Fibroblast of mammary gland (primary cell): ENCODE data around the gene PHLDB3.
"Not testable (repeated sequence)": the region's sequence is repeated elsewhere in the genome, so short reads cannot be mapped to it uniquely, and the experiment has no call there.

ENCODE experiments used
- DNase-seq: peaks from one replicate; pipeline ENCODE4 v3.0.0-alpha.2; 2010; ENCODE audit warnings: low read depth
- H3K4me3 ChIP-seq: 2 replicates; pipeline ENCODE4 v1.5.1; 2011; ENCODE audit warnings: low read depth, mild to moderate bottlenecking, low read length, moderate library complexity; ENCODE audit not compliant: control insufficient read depth
- TF ChIP-seq, protein P1 (sequence below): conservative IDR thresholded peaks from 2 replicates; pipeline ENCODE4 v1.5.1; 2011; ENCODE audit warnings: low read depth, low read length, inconsistent platforms; ENCODE audit not compliant: control insufficient read depth, insufficient read depth

The PHLDB3 gene

GRCh38 chr19:43438291-43439031 is 66.1 kb downstream of the PHLDB3 start:
- H3K4me3 ChIP-seq: no peak overlapping the region
- TF ChIP-seq, protein P1, sequence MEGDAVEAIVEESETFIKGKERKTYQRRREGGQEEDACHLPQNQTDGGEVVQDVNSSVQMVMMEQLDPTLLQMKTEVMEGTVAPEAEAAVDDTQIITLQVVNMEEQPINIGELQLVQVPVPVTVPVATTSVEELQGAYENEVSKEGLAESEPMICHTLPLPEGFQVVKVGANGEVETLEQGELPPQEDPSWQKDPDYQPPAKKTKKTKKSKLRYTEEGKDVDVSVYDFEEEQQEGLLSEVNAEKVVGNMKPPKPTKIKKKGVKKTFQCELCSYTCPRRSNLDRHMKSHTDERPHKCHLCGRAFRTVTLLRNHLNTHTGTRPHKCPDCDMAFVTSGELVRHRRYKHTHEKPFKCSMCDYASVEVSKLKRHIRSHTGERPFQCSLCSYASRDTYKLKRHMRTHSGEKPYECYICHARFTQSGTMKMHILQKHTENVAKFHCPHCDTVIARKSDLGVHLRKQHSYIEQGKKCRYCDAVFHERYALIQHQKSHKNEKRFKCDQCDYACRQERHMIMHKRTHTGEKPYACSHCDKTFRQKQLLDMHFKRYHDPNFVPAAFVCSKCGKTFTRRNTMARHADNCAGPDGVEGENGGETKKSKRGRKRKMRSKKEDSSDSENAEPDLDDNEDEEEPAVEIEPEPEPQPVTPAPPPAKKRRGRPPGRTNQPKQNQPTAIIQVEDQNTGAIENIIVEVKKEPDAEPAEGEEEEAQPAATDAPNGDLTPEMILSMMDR: no peak
- DNase-seq: peak; percentile 90

- TF ChIP-seq, protein P1: no peak
- no peak overlapping the region for H3K4me3 ChIP-seq
- no peak for DNase-seq
Observed at GRCh38 chr19:43437712-43438111, 66.8 kb downstream of the PHLDB3 start.

GRCh38 chr19:43437284-43437683 is 67.3 kb downstream of the PHLDB3 start:
- not testable (repeated sequence) for DNase-seq, H3K4me3 ChIP-seq

DNA sequence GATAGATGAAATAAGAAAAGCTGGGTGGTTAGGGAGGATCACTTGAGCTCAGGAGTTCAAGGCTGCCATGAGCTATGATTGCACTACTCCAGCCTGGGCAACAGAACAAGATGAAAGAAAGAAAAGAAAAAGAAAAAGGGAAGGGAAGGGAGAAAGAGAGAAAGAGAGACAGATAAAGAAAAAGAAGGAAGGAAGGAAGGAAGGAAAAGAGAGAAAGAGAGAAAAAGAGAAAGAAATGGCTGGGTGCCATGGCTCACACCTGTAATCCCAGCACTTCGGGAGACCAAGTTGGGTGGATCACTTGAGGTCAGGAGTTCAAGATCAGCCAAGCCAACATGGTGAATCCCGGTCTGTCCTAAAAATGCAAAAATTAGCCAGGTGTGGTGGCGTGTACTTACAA is 68.8 kb downstream of the PHLDB3 start:
- DNase-seq: no peak
- TF ChIP-seq, protein P1: no peak

DNA sequence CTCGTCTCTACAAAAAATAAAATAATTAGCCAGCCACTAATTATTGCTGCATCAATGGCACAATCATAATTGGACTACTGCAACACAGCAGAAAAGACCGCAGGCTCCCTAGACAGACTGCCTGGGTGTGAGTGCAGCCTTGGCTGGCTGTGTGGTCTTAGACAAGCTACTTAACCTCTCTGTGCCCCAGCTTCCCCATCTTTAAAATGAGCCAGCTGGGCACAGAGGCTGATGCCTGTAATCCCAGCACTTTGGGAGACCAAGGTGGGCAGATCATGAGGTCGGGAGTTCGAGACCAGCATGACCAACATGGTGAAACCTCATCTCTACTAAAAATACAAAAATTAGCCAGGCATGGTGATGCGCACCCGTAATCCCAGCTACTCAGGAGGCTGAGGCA is 70.9 kb downstream of the PHLDB3 start:
- TF ChIP-seq, protein P1: no peak
- no peak overlapping the region for H3K4me3 ChIP-seq
- DNase-seq: no peak

More for the DNA sequence above, 68.8 kb downstream of the PHLDB3 start:
- H3K4me3 ChIP-seq: no peak overlapping the region

DNA sequence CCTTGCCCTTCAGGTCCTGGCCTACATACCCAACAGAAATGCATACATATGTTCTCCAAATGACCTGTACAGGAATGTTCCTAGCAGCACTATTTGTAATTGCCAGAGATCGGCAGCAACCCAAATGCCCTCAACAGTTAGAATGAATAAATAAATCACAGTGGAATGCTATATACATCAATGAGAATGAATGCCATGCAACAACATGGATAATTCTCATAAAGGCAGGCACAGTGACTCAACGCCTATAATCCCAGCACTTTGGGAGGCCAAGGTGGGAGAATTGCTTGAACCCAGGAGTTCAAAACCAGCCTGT is 71.2 kb downstream of the PHLDB3 start:
- H3K4me3 ChIP-seq: no peak overlapping the region
- DNase-seq: no peak
- TF ChIP-seq, protein P1: no peak

- no peak for DNase-seq
- H3K4me3 ChIP-seq: no peak overlapping the region
- TF ChIP-seq, protein P1: no peak
Observed at GRCh38 chr19:43430976-43431375, 73.6 kb downstream of the PHLDB3 start.
